ENCODE measurements around the gene AKT3.

DNA sequence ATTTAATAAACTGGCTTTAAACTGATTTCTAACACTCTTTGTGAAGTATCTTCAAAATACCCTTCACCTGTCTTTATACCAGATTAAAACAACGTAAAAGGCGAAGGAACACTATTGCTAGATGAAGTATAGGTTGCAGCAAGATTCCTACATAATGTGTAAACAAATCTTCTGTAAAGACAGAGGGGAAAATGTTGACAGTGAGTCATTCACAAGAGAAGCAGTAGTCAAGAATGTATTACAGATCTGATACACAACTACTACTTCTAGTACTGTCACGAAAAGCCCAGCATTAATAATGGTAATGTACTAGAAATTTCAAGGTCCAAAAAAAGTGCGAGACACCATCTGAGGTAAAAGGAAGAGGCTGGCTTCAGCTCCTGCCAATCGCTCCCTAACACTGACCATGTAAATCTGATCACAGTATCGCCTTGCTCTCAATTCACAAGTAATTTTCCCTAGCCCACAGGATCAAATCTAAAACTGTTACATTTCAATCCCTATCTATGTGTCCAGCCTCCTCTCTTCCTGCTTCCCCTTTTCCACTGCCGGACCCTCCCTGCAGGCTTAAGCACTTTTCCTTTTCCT is 290.4 kb downstream of the AKT3 start:
- TF ChIP-seq CEBPB (IDR thresholded peaks at IDR 0.05) (peak in 1 of 2 experiments; percentile 26; a peak in 1 of 4 replicates), HDAC2 (IDR thresholded peaks at IDR 0.05) (no peak)

Measured in A549 (cell line).